K562 (cell line): ENCODE results near the gene ZNF792. TPM values are rescaled to one million over a fixed set of nuclear protein-coding genes. Genes with fewer than 3 reads are reported as not detected.

Experiments used
- AFF1 ChIP-seq, 2 experiments: fragments of 450-650 bp; IDR thresholded peaks; 2 replicates each; pipeline ENCODE4 v1.6.1; 2018; ENCODE audit warnings: mild to moderate bottlenecking in 2 of 2, low read depth in 1 of 2; ENCODE audit not compliant: partially characterized antibody in 2 of 2
- ARNT ChIP-seq, 2 experiments: fragments of 450-650 bp; IDR thresholded peaks; 2 replicates each; pipeline ENCODE4 v1.6.1; 2016; ENCODE audit warnings: mild to moderate bottlenecking in 1 of 2
- DDX20 ChIP-seq: fragments of 450-650 bp; IDR thresholded peaks from 2 replicates; pipeline ENCODE4 v1.6.1; 2016; ENCODE audit warnings: missing genetic modification characterization, low read depth, mild to moderate bottlenecking, missing compliant biosample characterization, moderate library complexity
- FOXJ2 ChIP-seq: fragments of 200-800 bp; sonication (Bioruptor generic); IDR thresholded peaks from 2 replicates; pipeline ENCODE4 v1.6.1; 2016; ENCODE audit warnings: missing genetic modification characterization, missing compliant biosample characterization
- GTF2A2 ChIP-seq: IDR thresholded peaks from 2 replicates; pipeline ENCODE4 v1.6.1; 2016; ENCODE audit warnings: mild to moderate bottlenecking, missing genetic modification characterization, missing compliant biosample characterization
- LEF1 ChIP-seq: fragments of 450-650 bp; IDR thresholded peaks from 2 replicates; pipeline ENCODE4 v1.6.1; 2016; ENCODE audit warnings: mild to moderate bottlenecking
- MCM7 ChIP-seq, 2 experiments: fragments of 450-650 bp; IDR thresholded peaks; 2 replicates each; pipeline ENCODE4 v1.6.1; 2016 to 2018
- MYC ChIP-seq, 2 experiments: fragments of 250-450 bp in 1 of 2; sonication (Bioruptor Pico) in 1 of 2; IDR thresholded peaks; 2 replicates each; pipeline versions ENCODE4 v1.5.1 to v1.6.1; 2012 to 2021; ENCODE audit warnings: low read depth in 2 of 2, borderline replicate concordance in 1 of 2, improper control_type of control experiment in 1 of 2, low read length in 1 of 2, mild to moderate bottlenecking in 1 of 2, moderate library complexity in 1 of 2
- PHF8 ChIP-seq: fragments of 200-600 bp; sonication (generic); IDR thresholded peaks from 2 replicates; pipeline ENCODE4 v1.6.1; 2012; ENCODE audit warnings: mixed run types, mild to moderate bottlenecking, inconsistent platforms, low read length, moderate library complexity, borderline replicate concordance
- POLR2A ChIP-seq: fragments of 450-650 bp; conservative IDR thresholded peaks from 2 replicates; pipeline ENCODE4 v1.6.1; 2016
- POLR2B ChIP-seq: fragments of 450-650 bp; IDR thresholded peaks from 2 replicates; pipeline ENCODE4 v1.6.1; 2018; ENCODE audit warnings: low read depth; ENCODE audit not compliant: partially characterized antibody
- THRAP3 ChIP-seq: fragments of 450-650 bp; IDR thresholded peaks from 2 replicates; pipeline ENCODE4 v1.6.1; 2016; ENCODE audit warnings: mild to moderate bottlenecking, inconsistent platforms, borderline replicate concordance
- ZNF232 ChIP-seq: sonication (generic); formaldehyde crosslinking; IDR thresholded peaks from 2 replicates; pipeline ENCODE4 v1.8.0; 2022; ENCODE audit warnings: mild to moderate bottlenecking, missing genetic modification reagents
- ZNF253 ChIP-seq: fragments of 250-450 bp; sonication (Bioruptor Pico); conservative IDR thresholded peaks from 2 replicates; pipeline ENCODE4 v1.6.1; 2021; ENCODE audit warnings: mild to moderate bottlenecking
- ZNF407 ChIP-seq: fragments of 450-650 bp; IDR thresholded peaks from 2 replicates; pipeline ENCODE4 v1.6.1; 2016; ENCODE audit warnings: low read depth
- ZNF696 ChIP-seq: fragments of 250-450 bp; sonication (Bioruptor Pico); conservative IDR thresholded peaks from 2 replicates; pipeline ENCODE4 v1.4.0; 2020; ENCODE audit warnings: mild to moderate bottlenecking, moderate library complexity
- polyA plus RNA-seq, 8 experiments: library from polyadenylated mRNA; depleted of rRNA in 4 of 8; stranded (reverse) in 5 of 8; unstranded in 3 of 8; fragments of >200 nt; fragmentation: Nextera tagmentation in 2 of 8; fragmentation: Illumina TruSeq in 1 of 8; extraction: Ambion mirVana in 2 of 8; extraction: Trizol in 1 of 8; gene quantifications; 2 replicates each; pipeline versions ENCODE4 v1.2.1 to v1.2.3, GENCODE V29; 2011 to 2014; ENCODE audit warnings: inconsistent platforms in 1 of 8, missing spikeins in 1 of 8
- total RNA-seq, 7 experiments: library from RNA; depleted of rRNA in 6 of 7; stranded (reverse); fragments of >200 nt in 6 of 7; fragmentation: Illumina TruSeq in 2 of 7; extraction: Trizol in 2 of 7; gene quantifications; 2 replicates each; pipeline versions ENCODE4 v1.2.1 to v1.2.3, GENCODE V29; 2011 to 2021; ENCODE audit warnings: low replicate concordance in 1 of 7

Gene ZNF792
- total and polyA plus RNA-seq, 9 of the 15 experiments (the other 6 are each of a cell fraction or from before 2014, with no cell fraction given): 3.3 to 16.5 (median 10.4) TPM

GRCh38 chr19:34999498-35000337 is 35.7 kb upstream of the ZNF792 start, which contains the start of gene GRAMD1A (continued):
- TF ChIP-seq ZNF407 (no peak), ZNF696 (CRISPR knock-in tag) (no peak), DDX20 (no peak), ZNF253 (no peak), POLR2B (peak; percentile 86), MYC (IDR thresholded peaks at IDR 0.05; ENCODE audit: low read depth, low read length) (no peak; the same call in 1 of the 2 replicates), MYC (CRISPR knock-in tag; IDR thresholded peaks at IDR 0.05; ENCODE audit: borderline replicate concordance, low read depth) (no peak), AFF1 (IDR thresholded peaks at IDR 0.05; ENCODE audit: low read depth in 1 of 2, partially characterized antibody in 2 of 2) (no peak), MCM7 (IDR thresholded peaks at IDR 0.05) (no peak), ZNF232 (no peak), ARNT (IDR thresholded peaks at IDR 0.05) (no peak), POLR2A (peak; percentile 87), THRAP3 (no peak), PHF8 (peak; percentile 62; the same call in 1 of the 2 replicates), FOXJ2 (tag) (no peak), LEF1 (peak; percentile 33; the same call in 1 of the 2 replicates), GTF2A2 (no peak)
